KMS-11 (cell line): ENCODE data around the gene CLSTN1.

Source experiments
- H2AFZ ChIP-seq: fragments of 200-600 bp; sonication (generic); 2 replicates; pipeline ENCODE4 v1.6.1; 2016; ENCODE audit warnings: antibody characterized with exemption, mixed run types, low read depth
- H3K27ac ChIP-seq: fragments of 200-600 bp; sonication (generic); 2 replicates; pipeline ENCODE4 v1.6.1; 2016; ENCODE audit warnings: mild to moderate bottlenecking, mixed run types
- H3K27me3 ChIP-seq: fragments of 200-600 bp; sonication (generic); 2 replicates; pipeline ENCODE4 v1.6.1; 2017; ENCODE audit warnings: mild to moderate bottlenecking, low read depth, mixed run types, moderate library complexity; ENCODE audit not compliant: insufficient read depth
- H3K36me3 ChIP-seq: fragments of 200-600 bp; sonication (generic); 2 replicates; pipeline ENCODE4 v1.6.1; 2017; ENCODE audit warnings: mild to moderate bottlenecking, mixed run types; ENCODE audit not compliant: insufficient read depth
- H3K4me1 ChIP-seq: fragments of 200-600 bp; sonication (generic); 2 replicates; pipeline ENCODE4 v1.6.1; 2016; ENCODE audit warnings: mild to moderate bottlenecking, low read depth, mixed run types; ENCODE audit not compliant: poor library complexity, severe bottlenecking
- H3K4me2 ChIP-seq: fragments of 200-600 bp; sonication (generic); 2 replicates; pipeline ENCODE4 v1.7.0; 2016; ENCODE audit warnings: mild to moderate bottlenecking, mixed run types
- H3K4me3 ChIP-seq: fragments of 200-600 bp; sonication (generic); IDR thresholded peaks from 2 replicates; pipeline ENCODE4 v1.6.1; 2017; ENCODE audit warnings: low read depth, low read length, mixed read lengths; ENCODE audit not compliant: insufficient read depth
- H3K79me2 ChIP-seq: fragments of 200-600 bp; sonication (generic); 2 replicates; pipeline ENCODE4 v1.6.1; 2016; ENCODE audit warnings: low read depth, mixed run types; ENCODE audit not compliant: insufficient read depth
- H3K9ac ChIP-seq: fragments of 200-600 bp; sonication (generic); 2 replicates; pipeline ENCODE4 v1.6.1; 2016; ENCODE audit warnings: mild to moderate bottlenecking, mixed run types
- H4K20me1 ChIP-seq: fragments of 200-600 bp; sonication (generic); 2 replicates; pipeline ENCODE4 v1.6.1; 2016; ENCODE audit warnings: mild to moderate bottlenecking, mixed run types; ENCODE audit not compliant: insufficient read depth
- CTCF ChIP-seq: fragments of 200-600 bp; sonication (generic); conservative IDR thresholded peaks from 2 replicates; pipeline ENCODE4 v1.6.1; 2017; ENCODE audit warnings: low read depth, mild to moderate bottlenecking, antibody characterized with exemption, low read length, moderate library complexity, mixed read lengths

The CLSTN1 gene

GRCh38 chr1:9823943-9824701 lies at the start of gene CLSTN1:
Gene CLSTN1, minus strand, starts transcription at chr1:9823965. Its CDS starts 232 bp downstream, at chr1:9823733.
- TF ChIP-seq CTCF, result no peak
- H4K20me1 ChIP-seq, result peaks cover 16% of the 10 kb centered on the region
- no peaks in the 10 kb centered on the region; the same call in 1 of the 2 replicates for H3K27me3 ChIP-seq
- H3K4me3 ChIP-seq, result peak within 1 kb of the TSS; percentile 47
- H3K4me2 ChIP-seq, result peak within 1 kb of the TSS; percentile 91
- H3K79me2 ChIP-seq, result peaks cover 39% of the 10 kb centered on the region
- no peaks in the 10 kb centered on the region for H3K36me3 ChIP-seq
- H3K9ac ChIP-seq, result peak within 1 kb of the TSS; percentile 19; the same call in 1 of the 2 replicates
- H3K27ac ChIP-seq, result no peak within 1 kb of the TSS
- H2AFZ ChIP-seq, result peak within 1 kb of the TSS; percentile 64
- peaks cover 30% of the 10 kb centered on the region for H3K4me1 ChIP-seq

- Histone ChIP-seq H4K20me1 (no peaks in the 10 kb centered on the region; the same call in 1 of the 2 replicates), H3K27ac (no peak overlapping the region), H3K36me3 (no peaks in the 10 kb centered on the region), H3K4me1 (no peaks in the 10 kb centered on the region), H3K4me2 (no peak overlapping the region), H3K27me3 (no peaks in the 10 kb centered on the region), H3K9ac (no peak overlapping the region), H3K4me3 (no peak overlapping the region), H3K79me2 (no peaks in the 10 kb centered on the region), H2AFZ (no peak overlapping the region)
- TF ChIP-seq CTCF, result no peak
Measured at GRCh38 chr1:9873385-9873784, 49.6 kb upstream of the CLSTN1 start.

DNA sequence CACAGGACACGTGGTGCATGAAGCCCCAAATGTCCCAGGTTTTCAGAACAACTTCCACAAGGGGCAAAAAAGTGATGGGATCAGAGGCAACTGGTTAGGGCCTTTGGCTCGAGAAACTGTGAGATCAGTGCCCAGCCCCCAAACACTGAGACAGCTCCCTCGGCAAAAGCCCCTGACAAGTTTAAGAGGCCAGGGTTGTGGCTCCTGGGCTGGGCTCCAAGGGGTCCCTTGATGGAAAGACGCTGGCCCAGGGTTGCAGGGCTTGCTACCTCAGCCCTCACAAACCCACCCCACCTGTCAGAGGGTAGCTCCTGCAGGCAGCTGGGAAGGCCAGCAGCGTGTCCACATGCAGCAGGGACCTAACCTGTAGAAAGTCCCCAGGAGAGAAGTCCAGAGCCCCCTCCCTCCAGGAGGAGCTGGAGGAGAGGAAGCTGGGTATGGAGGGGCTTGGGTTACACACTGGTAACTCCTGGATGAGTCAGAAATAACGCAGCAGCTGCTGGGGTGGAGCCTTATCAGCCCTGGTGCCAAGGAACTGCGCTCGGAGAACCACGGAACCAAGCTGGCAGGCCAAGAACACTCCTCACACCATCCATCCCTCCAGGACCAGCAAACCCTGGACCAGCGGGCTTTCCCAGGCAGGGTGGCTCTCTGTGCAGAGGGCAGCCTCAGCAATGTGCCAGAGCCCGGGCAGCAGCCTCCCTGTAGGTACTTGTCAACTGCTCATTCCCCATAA lies 48.8 kb upstream of the CLSTN1 start:
- Histone ChIP-seq H3K4me1 (peaks cover 2% of the 10 kb centered on the region), H4K20me1 (no peaks in the 10 kb centered on the region; the same call in 1 of the 2 replicates), H3K4me2 (no peak overlapping the region), H3K36me3 (no peaks in the 10 kb centered on the region), H3K27me3 (no peaks in the 10 kb centered on the region), H3K79me2 (no peaks in the 10 kb centered on the region), H2AFZ (no peak overlapping the region), H3K9ac (no peak overlapping the region), H3K27ac (no peak overlapping the region), H3K4me3 (no peak overlapping the region)
- TF ChIP-seq CTCF, result no peak

- Histone ChIP-seq H3K4me2 (no peak overlapping the region), H3K9ac (no peak overlapping the region), H3K27me3 (no peaks in the 10 kb centered on the region), H3K4me1 (peaks cover 6% of the 10 kb centered on the region), H3K27ac (no peak overlapping the region), H3K4me3 (no peak overlapping the region), H3K79me2 (no peaks in the 10 kb centered on the region), H4K20me1 (no peaks in the 10 kb centered on the region; the same call in 1 of the 2 replicates), H2AFZ (no peak overlapping the region), H3K36me3 (no peaks in the 10 kb centered on the region)
- TF ChIP-seq CTCF, result no peak
Measured at GRCh38 chr1:9871707-9872425, 48.1 kb upstream of the CLSTN1 start.
